SK-N-SH (cell line): ENCODE results near the gene PTK7.

Experiments used
- EZH2phosphoT487 ChIP-seq: fragments of 200-600 bp; sonication (generic); IDR thresholded peaks from 2 replicates; pipeline ENCODE4 v1.6.1; 2017; ENCODE audit warnings: low read depth, mixed run types, mild to moderate bottlenecking, antibody characterized with exemption, moderate library complexity, borderline replicate concordance
- GABPA ChIP-seq: IDR thresholded peaks from 2 replicates; pipeline ENCODE4 v1.4.0; 2012; ENCODE audit warnings: low read depth, mild to moderate bottlenecking
- MXI1 ChIP-seq: IDR thresholded peaks from 2 replicates; pipeline ENCODE4 v1.6.1; 2012; ENCODE audit warnings: mild to moderate bottlenecking, low read depth, low read length, improper control_type of control experiment
- NFIC ChIP-seq: IDR thresholded peaks from 2 replicates; pipeline ENCODE4 v1.4.0; 2012; ENCODE audit warnings: borderline replicate concordance
- NRF1 ChIP-seq: IDR thresholded peaks from 2 replicates; pipeline ENCODE4 v1.6.1; 2012; ENCODE audit warnings: low read depth, mild to moderate bottlenecking, low read length
- RAD21 ChIP-seq: IDR thresholded peaks from 2 replicates; pipeline ENCODE4 v1.6.1; 2012; ENCODE audit warnings: mild to moderate bottlenecking, low read length
- SMC3 ChIP-seq: IDR thresholded peaks from 2 replicates; pipeline ENCODE4 v1.6.1; 2012; ENCODE audit warnings: low read depth, low read length, improper control_type of control experiment
- TAF1 ChIP-seq: IDR thresholded peaks from 2 replicates; pipeline ENCODE4 v1.6.1; 2012; ENCODE audit warnings: low read depth, mild to moderate bottlenecking, low read length, moderate library complexity, borderline replicate concordance
- TF ChIP-seq, protein P1 (sequence below): IDR thresholded peaks from 2 replicates; pipeline ENCODE4; 2012
- TF ChIP-seq, protein P2 (sequence below): fragments of 200-600 bp; sonication (generic); IDR thresholded peaks from 2 replicates; pipeline ENCODE4 v1.6.1; 2017; ENCODE audit warnings: antibody characterized with exemption, mild to moderate bottlenecking, moderate library complexity
- TF ChIP-seq, protein P3 (sequence below): IDR thresholded peaks from 2 replicates; pipeline ENCODE4 v1.6.1; 2012; ENCODE audit warnings: mild to moderate bottlenecking, low read depth, low read length, moderate library complexity
- TF ChIP-seq, protein P4 (sequence below): fragments of 150-350 bp; IDR thresholded peaks from 2 replicates; pipeline ENCODE4 v1.6.1; 2017; ENCODE audit warnings: antibody characterized with exemption, low read length, low read depth, borderline replicate concordance

DNA sequence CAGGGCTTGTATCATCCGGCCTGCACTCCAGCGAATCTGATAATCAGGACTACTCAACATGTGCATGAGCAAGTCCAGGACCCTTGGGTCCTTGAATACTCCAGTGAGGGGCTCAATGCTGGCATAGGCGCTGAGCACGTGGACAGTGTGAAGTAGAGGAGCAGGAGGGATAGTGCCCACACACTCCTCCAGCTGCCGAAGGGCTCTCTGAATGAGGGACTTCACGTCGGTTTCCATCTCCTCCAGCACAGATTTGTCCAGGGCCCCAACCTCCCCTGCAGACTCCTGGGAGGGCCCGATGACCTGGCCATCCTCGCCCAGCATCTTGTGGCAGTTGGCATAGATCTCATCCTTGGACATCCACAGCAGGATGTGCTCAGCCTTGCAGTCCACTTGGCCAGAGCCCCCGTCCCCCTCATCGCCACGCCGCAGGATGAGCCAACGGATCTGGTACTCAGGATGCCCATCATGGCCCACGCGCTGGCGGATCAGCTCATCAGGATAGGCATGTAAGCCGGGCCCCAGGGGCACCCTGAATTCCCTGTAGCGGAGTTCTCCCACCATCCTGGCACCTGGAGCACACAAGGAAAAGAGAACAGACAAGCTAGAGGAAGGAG lies 23.8 kb upstream of the PTK7 start:
- TF ChIP-seq EZH2phosphoT487 (no peak), TAF1 (no peak), RAD21 (no peak), NRF1 (no peak), SMC3 (no peak), MXI1 (no peak), GABPA (no peak), NFIC (no peak)
- TF ChIP-seq, protein P1, sequence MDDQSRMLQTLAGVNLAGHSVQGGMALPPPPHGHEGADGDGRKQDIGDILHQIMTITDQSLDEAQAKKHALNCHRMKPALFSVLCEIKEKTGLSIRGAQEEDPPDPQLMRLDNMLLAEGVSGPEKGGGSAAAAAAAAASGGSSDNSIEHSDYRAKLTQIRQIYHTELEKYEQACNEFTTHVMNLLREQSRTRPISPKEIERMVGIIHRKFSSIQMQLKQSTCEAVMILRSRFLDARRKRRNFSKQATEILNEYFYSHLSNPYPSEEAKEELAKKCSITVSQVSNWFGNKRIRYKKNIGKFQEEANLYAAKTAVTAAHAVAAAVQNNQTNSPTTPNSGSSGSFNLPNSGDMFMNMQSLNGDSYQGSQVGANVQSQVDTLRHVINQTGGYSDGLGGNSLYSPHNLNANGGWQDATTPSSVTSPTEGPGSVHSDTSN = no peak
- TF ChIP-seq, protein P2, sequence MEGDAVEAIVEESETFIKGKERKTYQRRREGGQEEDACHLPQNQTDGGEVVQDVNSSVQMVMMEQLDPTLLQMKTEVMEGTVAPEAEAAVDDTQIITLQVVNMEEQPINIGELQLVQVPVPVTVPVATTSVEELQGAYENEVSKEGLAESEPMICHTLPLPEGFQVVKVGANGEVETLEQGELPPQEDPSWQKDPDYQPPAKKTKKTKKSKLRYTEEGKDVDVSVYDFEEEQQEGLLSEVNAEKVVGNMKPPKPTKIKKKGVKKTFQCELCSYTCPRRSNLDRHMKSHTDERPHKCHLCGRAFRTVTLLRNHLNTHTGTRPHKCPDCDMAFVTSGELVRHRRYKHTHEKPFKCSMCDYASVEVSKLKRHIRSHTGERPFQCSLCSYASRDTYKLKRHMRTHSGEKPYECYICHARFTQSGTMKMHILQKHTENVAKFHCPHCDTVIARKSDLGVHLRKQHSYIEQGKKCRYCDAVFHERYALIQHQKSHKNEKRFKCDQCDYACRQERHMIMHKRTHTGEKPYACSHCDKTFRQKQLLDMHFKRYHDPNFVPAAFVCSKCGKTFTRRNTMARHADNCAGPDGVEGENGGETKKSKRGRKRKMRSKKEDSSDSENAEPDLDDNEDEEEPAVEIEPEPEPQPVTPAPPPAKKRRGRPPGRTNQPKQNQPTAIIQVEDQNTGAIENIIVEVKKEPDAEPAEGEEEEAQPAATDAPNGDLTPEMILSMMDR = no peak
- TF ChIP-seq, protein P3, sequence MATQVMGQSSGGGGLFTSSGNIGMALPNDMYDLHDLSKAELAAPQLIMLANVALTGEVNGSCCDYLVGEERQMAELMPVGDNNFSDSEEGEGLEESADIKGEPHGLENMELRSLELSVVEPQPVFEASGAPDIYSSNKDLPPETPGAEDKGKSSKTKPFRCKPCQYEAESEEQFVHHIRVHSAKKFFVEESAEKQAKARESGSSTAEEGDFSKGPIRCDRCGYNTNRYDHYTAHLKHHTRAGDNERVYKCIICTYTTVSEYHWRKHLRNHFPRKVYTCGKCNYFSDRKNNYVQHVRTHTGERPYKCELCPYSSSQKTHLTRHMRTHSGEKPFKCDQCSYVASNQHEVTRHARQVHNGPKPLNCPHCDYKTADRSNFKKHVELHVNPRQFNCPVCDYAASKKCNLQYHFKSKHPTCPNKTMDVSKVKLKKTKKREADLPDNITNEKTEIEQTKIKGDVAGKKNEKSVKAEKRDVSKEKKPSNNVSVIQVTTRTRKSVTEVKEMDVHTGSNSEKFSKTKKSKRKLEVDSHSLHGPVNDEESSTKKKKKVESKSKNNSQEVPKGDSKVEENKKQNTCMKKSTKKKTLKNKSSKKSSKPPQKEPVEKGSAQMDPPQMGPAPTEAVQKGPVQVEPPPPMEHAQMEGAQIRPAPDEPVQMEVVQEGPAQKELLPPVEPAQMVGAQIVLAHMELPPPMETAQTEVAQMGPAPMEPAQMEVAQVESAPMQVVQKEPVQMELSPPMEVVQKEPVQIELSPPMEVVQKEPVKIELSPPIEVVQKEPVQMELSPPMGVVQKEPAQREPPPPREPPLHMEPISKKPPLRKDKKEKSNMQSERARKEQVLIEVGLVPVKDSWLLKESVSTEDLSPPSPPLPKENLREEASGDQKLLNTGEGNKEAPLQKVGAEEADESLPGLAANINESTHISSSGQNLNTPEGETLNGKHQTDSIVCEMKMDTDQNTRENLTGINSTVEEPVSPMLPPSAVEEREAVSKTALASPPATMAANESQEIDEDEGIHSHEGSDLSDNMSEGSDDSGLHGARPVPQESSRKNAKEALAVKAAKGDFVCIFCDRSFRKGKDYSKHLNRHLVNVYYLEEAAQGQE = no peak
- TF ChIP-seq, protein P4, sequence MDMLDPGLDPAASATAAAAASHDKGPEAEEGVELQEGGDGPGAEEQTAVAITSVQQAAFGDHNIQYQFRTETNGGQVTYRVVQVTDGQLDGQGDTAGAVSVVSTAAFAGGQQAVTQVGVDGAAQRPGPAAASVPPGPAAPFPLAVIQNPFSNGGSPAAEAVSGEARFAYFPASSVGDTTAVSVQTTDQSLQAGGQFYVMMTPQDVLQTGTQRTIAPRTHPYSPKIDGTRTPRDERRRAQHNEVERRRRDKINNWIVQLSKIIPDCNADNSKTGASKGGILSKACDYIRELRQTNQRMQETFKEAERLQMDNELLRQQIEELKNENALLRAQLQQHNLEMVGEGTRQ = no peak
